ENCODE measurements around the gene GRIA2. TPM values are rescaled to one million over a fixed set of nuclear protein-coding genes. Genes with fewer than 3 reads are reported as not detected.

The GRIA2 gene
- total and polyA plus RNA-seq, 4 donors, result 3.6 to 23.5 (median 15.7) TPM

DNA sequence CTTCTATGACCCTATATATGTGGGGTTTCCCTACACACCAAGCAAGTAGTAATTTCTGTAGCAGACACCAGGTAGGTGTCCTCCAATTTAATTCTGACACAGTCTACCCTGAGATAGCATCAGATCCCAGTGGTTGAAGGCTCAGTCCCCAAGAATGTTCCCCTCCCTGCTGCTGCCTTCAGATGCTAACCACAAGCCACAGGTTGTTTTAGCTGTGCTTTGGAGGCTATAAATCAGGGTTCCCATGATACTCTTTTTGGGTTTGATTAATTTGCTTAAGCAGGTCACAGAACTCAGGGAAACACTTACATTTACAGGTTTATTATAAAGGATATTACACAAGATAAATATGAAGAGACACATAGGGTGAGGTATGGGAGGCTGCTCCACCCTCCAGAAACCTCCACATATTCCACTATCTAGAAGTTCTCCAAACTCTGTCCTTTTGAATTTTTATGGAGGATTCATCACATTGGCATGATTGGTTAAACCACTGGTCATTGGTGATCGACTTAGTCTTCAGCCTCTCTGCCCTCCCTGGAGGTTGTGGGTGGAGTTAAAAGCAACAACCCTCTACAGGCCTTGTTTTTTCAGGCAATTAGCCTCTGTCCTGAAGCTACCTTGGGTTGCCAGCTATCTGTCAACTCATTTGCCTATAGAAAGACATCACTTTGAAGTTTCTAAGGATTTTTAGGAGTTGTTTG, 50.8 kb downstream of the GRIA2 start:
- Histone ChIP-seq H3K27me3 (ENCODE audit: control insufficient read depth in 1 of 2, insufficient read depth in 2 of 2, low read length in 1 of 2) (no peaks in the 10 kb centered on the region), H3K36me3 (ENCODE audit: control insufficient read depth in 1 of 2, insufficient read depth in 2 of 2, low read length in 1 of 2) (peaks cover 0 to 1% of the 10 kb centered on the region in 2 donors), H3K4me1 (ENCODE audit: control insufficient read depth in 1 of 2, insufficient read depth in 2 of 2, low read length in 2 of 2) (no peaks in the 10 kb centered on the region), H3K9me3 (ENCODE audit: control insufficient read depth, low read length) (no peaks in the 10 kb centered on the region), H3K27ac (ENCODE audit: low read depth in 1 of 2, low read length in 2 of 2) (no peak overlapping the region), H3K4me3 (ENCODE audit: low read length in 2 of 2) (no peak overlapping the region)
- DNase-seq (no peak), ATAC-seq (ENCODE audit: low FRiP score) (no peak)
- intact Hi-C loops (cut with DNase I), result no loop called here
- 42 to 53% methylated on average over 1 of the region's 1 CpG for WGBS, 2 donors

- ATAC-seq (ENCODE audit: low FRiP score) (no peak), DNase-seq (no peak)
- H3K4me3 ChIP-seq (ENCODE audit: low read length in 2 of 2), result no peak overlapping the region
- H3K36me3 ChIP-seq (ENCODE audit: control insufficient read depth in 1 of 2, insufficient read depth in 2 of 2, low read length in 1 of 2), result no peaks in the 10 kb centered on the region
- H3K27me3 ChIP-seq (ENCODE audit: control insufficient read depth in 1 of 2, insufficient read depth in 2 of 2, low read length in 1 of 2), result no peaks in the 10 kb centered on the region
- peaks cover 0 to 1% of the 10 kb centered on the region in 2 donors for H3K4me1 ChIP-seq (ENCODE audit: control insufficient read depth in 1 of 2, insufficient read depth in 2 of 2, low read length in 2 of 2)
- intact Hi-C loops (cut with DNase I), result no loop called here
- WGBS, 2 donors, result 64 to 78% methylated on average over 1 of the region's 1 CpG
- no peak overlapping the region for H3K27ac ChIP-seq (ENCODE audit: low read depth in 1 of 2, low read length in 2 of 2)
- no peaks in the 10 kb centered on the region for H3K9me3 ChIP-seq (ENCODE audit: control insufficient read depth, low read length)
Measured at GRCh38 chr4:157280673-157281072, 60.1 kb downstream of the GRIA2 start.

DNA sequence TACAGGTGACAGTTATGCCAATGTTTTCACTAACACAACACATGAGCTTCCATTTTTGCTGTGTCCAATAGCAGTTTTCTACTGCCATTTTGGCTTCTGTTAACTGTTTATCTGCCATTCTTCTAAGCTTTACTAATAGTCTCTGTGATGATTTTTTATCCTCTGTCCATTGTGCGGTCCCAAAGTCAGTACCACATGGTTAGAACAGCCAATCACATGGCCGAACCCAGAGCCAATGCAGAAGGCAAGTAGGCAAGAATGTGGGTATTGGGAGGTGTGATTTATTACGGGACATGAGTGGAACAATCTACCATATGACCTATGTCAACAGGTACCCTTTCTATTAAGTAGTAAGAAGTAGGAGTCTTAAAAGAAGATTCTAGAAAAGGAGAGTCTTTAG, 61.5 kb downstream of the GRIA2 start:
- Histone ChIP-seq H3K9me3 (ENCODE audit: control insufficient read depth, low read length) (no peaks in the 10 kb centered on the region), H3K27ac (ENCODE audit: low read depth in 1 of 2, low read length in 2 of 2) (no peak overlapping the region), H3K4me1 (ENCODE audit: control insufficient read depth in 1 of 2, insufficient read depth in 2 of 2, low read length in 2 of 2) (peaks cover 0 to 1% of the 10 kb centered on the region in 2 donors), H3K27me3 (ENCODE audit: control insufficient read depth in 1 of 2, insufficient read depth in 2 of 2, low read length in 1 of 2) (no peaks in the 10 kb centered on the region), H3K36me3 (ENCODE audit: control insufficient read depth in 1 of 2, insufficient read depth in 2 of 2, low read length in 1 of 2) (no peaks in the 10 kb centered on the region), H3K4me3 (ENCODE audit: low read length in 2 of 2) (no peak overlapping the region)
- ATAC-seq (ENCODE audit: low FRiP score), result no peak
- WGBS, 2 donors, result 94 to 98% methylated on average over 3 of the region's 3 CpGs
- DNase-seq, result no peak
- intact Hi-C loops (cut with DNase I), result no loop called here

DNA sequence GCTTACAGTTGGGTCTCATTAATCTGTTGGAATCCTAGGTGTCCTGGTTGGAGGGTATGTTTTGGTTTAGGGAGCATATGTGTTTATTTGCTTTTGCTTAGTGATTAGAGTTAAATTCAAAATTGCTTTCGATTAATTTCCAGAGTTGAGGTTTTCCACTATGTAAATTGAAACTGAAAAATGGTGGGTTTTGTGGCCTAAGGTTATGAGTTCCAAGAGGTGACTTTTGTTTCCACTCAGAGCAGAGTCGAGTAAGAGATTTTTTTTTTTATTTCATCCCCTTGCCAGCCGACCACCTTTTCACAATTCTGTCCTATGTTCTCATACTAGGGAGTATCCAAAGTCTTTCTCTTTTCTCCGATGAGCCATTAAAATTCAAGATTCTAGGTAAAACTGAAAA, 66.9 kb downstream of the GRIA2 start:
- Histone ChIP-seq H3K4me1 (ENCODE audit: control insufficient read depth in 1 of 2, insufficient read depth in 2 of 2, low read length in 2 of 2) (no peaks in the 10 kb centered on the region), H3K27me3 (ENCODE audit: control insufficient read depth in 1 of 2, insufficient read depth in 2 of 2, low read length in 1 of 2) (no peaks in the 10 kb centered on the region), H3K9me3 (ENCODE audit: control insufficient read depth, low read length) (no peaks in the 10 kb centered on the region), H3K36me3 (ENCODE audit: control insufficient read depth in 1 of 2, insufficient read depth in 2 of 2, low read length in 1 of 2) (no peaks in the 10 kb centered on the region), H3K4me3 (ENCODE audit: low read length in 2 of 2) (no peak overlapping the region), H3K27ac (ENCODE audit: low read depth in 1 of 2, low read length in 2 of 2) (no peak overlapping the region)
- no peak for ATAC-seq (ENCODE audit: low FRiP score)
- DNase-seq, result no peak
- intact Hi-C loops (cut with DNase I), result loop anchor here in 1 of 2 donors (5.0 kb wide), 1 partner anchor 65 kb away; the partner anchor contains the start of gene GRIA2
- 85 to 88% methylated on average over 4 of the region's 4 CpGs for WGBS, 2 donors

DNA sequence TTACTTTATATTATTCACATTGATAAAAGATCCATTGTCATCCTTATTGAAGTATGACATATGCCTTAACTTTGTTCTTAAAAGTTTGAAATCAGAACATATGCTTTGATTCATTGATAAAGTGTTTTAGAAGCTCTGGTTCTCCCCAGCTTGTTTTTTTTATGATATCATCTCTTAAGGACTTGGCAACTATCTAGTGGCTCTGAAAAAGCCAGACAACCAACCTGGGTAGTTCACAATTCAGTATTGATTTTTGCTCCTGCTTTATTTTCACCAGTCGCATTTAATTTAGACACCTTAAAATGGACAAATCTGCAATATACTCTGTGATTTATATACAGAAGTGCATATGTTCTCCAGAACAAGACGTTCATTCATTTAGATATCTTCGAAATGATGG, 70.1 kb downstream of the GRIA2 start:
- no peak overlapping the region for H3K27ac ChIP-seq (ENCODE audit: low read depth in 1 of 2, low read length in 2 of 2)
- H3K36me3 ChIP-seq (ENCODE audit: control insufficient read depth in 1 of 2, insufficient read depth in 2 of 2, low read length in 1 of 2), result no peaks in the 10 kb centered on the region
- DNase-seq, result no peak
- 69 to 74% methylated on average over 3 of the region's 3 CpGs for WGBS, 2 donors
- no peaks in the 10 kb centered on the region for H3K4me1 ChIP-seq (ENCODE audit: control insufficient read depth in 1 of 2, insufficient read depth in 2 of 2, low read length in 2 of 2)
- no peaks in the 10 kb centered on the region for H3K9me3 ChIP-seq (ENCODE audit: control insufficient read depth, low read length)
- ATAC-seq (ENCODE audit: low FRiP score), result no peak
- intact Hi-C loops (cut with DNase I), result no loop called here
- H3K4me3 ChIP-seq (ENCODE audit: low read length in 2 of 2), result no peak overlapping the region
- no peaks in the 10 kb centered on the region for H3K27me3 ChIP-seq (ENCODE audit: control insufficient read depth in 1 of 2, insufficient read depth in 2 of 2, low read length in 1 of 2)

- Histone ChIP-seq H3K4me1 (ENCODE audit: control insufficient read depth in 1 of 2, insufficient read depth in 2 of 2, low read length in 2 of 2) (no peaks in the 10 kb centered on the region), H3K27me3 (ENCODE audit: control insufficient read depth in 1 of 2, insufficient read depth in 2 of 2, low read length in 1 of 2) (no peaks in the 10 kb centered on the region), H3K9me3 (ENCODE audit: control insufficient read depth, low read length) (no peaks in the 10 kb centered on the region), H3K36me3 (ENCODE audit: control insufficient read depth in 1 of 2, insufficient read depth in 2 of 2, low read length in 1 of 2) (no peaks in the 10 kb centered on the region), H3K4me3 (ENCODE audit: low read length in 2 of 2) (no peak overlapping the region), H3K27ac (ENCODE audit: low read depth in 1 of 2, low read length in 2 of 2) (no peak overlapping the region)
- 71 to 74% methylated on average over 3 of the region's 3 CpGs for WGBS, 2 donors
- DNase-seq, result no peak
- no peak for ATAC-seq (ENCODE audit: low FRiP score)
- intact Hi-C loops (cut with DNase I), result no loop called here
Measured at GRCh38 chr4:157291071-157291470, 70.5 kb downstream of the GRIA2 start.

- no peak for ATAC-seq (ENCODE audit: low FRiP score)
- intact Hi-C loops (cut with DNase I), result no loop called here
Measured at GRCh38 chr4:157293673-157294072, 73.1 kb downstream of the GRIA2 start.

DNA sequence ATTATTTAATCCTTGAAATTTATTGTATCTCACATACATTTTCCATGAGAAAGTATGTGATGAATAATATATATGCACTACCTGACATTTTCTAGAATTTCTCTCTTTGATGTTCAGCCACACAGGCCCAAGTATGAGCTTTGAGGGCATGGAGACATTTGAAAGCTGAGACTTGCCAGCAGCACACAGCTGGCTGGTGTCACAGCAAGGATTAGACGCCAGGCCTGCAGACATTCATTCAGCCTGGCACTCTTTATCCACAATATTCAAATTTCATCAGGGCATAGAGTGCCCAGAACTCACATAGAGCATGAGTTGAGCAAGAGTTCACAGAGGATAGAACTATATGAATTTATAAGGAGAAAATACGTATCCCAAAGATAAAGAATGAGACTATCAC, 74.0 kb downstream of the GRIA2 start:
- no peak overlapping the region for H3K27ac ChIP-seq (ENCODE audit: low read depth in 1 of 2, low read length in 2 of 2)
- 63 to 65% methylated on average over 2 of the region's 2 CpGs for WGBS, 2 donors
- H3K9me3 ChIP-seq (ENCODE audit: control insufficient read depth, low read length), result no peaks in the 10 kb centered on the region
- H3K4me1 ChIP-seq (ENCODE audit: control insufficient read depth in 1 of 2, insufficient read depth in 2 of 2, low read length in 2 of 2), result no peaks in the 10 kb centered on the region
- ATAC-seq (ENCODE audit: low FRiP score) (no peak), DNase-seq (no peak)
- intact Hi-C loops (cut with DNase I), result no loop called here
- H3K36me3 ChIP-seq (ENCODE audit: control insufficient read depth in 1 of 2, insufficient read depth in 2 of 2, low read length in 1 of 2), result no peaks in the 10 kb centered on the region
- no peak overlapping the region for H3K4me3 ChIP-seq (ENCODE audit: low read length in 2 of 2)
- no peaks in the 10 kb centered on the region for H3K27me3 ChIP-seq (ENCODE audit: control insufficient read depth in 1 of 2, insufficient read depth in 2 of 2, low read length in 1 of 2)

More at GRCh38 chr4:157293673-157294072, 73.1 kb downstream of the GRIA2 start:
- H3K36me3 ChIP-seq (ENCODE audit: control insufficient read depth in 1 of 2, insufficient read depth in 2 of 2, low read length in 1 of 2), result no peaks in the 10 kb centered on the region
- H3K27me3 ChIP-seq (ENCODE audit: control insufficient read depth in 1 of 2, insufficient read depth in 2 of 2, low read length in 1 of 2), result no peaks in the 10 kb centered on the region
- H3K27ac ChIP-seq (ENCODE audit: low read depth in 1 of 2, low read length in 2 of 2), result no peak overlapping the region
- no peak overlapping the region for H3K4me3 ChIP-seq (ENCODE audit: low read length in 2 of 2)
- DNase-seq, result no peak
- WGBS, 2 donors, result 97 to 98% methylated on average over 4 of the region's 4 CpGs
- no peaks in the 10 kb centered on the region for H3K4me1 ChIP-seq (ENCODE audit: control insufficient read depth in 1 of 2, insufficient read depth in 2 of 2, low read length in 2 of 2)
- H3K9me3 ChIP-seq (ENCODE audit: control insufficient read depth, low read length), result no peaks in the 10 kb centered on the region

DNA sequence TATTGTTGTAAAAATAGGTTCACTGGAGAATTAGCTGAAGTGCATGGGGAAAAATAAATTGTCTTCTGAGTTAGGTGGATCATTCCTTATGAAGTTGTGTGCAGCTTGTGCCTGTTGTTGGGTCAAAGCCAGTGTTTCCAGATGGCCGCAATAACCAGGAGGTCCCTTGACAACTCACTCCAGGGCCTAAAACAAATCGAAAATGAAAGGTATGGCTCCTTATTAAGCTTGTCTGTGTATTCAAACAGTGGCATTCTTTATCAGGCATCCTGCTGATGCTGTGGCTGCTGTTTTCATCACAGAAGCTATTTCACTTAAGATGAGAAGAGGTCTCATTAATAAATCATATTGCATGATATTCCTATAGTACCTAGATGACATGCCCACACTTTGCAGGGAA, 80.2 kb downstream of the GRIA2 start:
- WGBS, 2 donors, result 43 to 56% methylated on average over 2 of the region's 2 CpGs
- Histone ChIP-seq H3K36me3 (ENCODE audit: control insufficient read depth in 1 of 2, insufficient read depth in 2 of 2, low read length in 1 of 2) (no peaks in the 10 kb centered on the region), H3K27me3 (ENCODE audit: control insufficient read depth in 1 of 2, insufficient read depth in 2 of 2, low read length in 1 of 2) (no peaks in the 10 kb centered on the region), H3K4me1 (ENCODE audit: control insufficient read depth in 1 of 2, insufficient read depth in 2 of 2, low read length in 2 of 2) (peaks cover 0 to 3% of the 10 kb centered on the region in 2 donors), H3K9me3 (ENCODE audit: control insufficient read depth, low read length) (no peaks in the 10 kb centered on the region), H3K4me3 (ENCODE audit: low read length in 2 of 2) (no peak overlapping the region), H3K27ac (ENCODE audit: low read depth in 1 of 2, low read length in 2 of 2) (no peak overlapping the region)
- no peak for DNase-seq
- intact Hi-C loops (cut with DNase I), result no loop called here
- no peak for ATAC-seq (ENCODE audit: low FRiP score)

All from aorta (tissue), 5 donors.